ENCODE data around the gene MAN1A1. TPM values are rescaled to one million over a fixed set of nuclear protein-coding genes. Genes with fewer than 3 reads are reported as not detected.

Gene MAN1A1
- total RNA-seq, 2 donors from 2014 or later = 98.6 to 115 TPM

DNA sequence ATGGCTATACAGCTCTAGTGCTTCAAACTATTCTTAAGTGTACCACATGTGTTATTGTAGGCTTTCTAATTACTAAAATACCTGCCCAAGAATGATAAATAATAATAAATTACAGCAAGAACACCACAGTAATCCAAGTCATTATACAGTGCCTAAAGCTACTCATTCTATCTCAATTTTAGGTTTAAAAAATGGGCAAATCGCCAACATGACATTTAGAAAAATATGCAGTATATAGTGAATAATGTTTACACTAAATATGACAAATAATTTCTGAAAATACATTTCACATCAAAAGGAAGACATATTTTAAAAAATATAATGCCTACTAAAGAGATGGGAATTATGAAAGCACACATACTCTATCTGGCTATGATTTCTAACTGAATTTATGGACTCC is 91.8 kb downstream of the MAN1A1 start:
- Histone ChIP-seq H3K27ac (no peak overlapping the region), H3K27me3 (replicated peaks; ENCODE audit: insufficient read depth) (no peaks in the 10 kb centered on the region), H3K4me3 (no peak overlapping the region), H3K36me3 (no peaks in the 10 kb centered on the region), H3K9me3 (no peaks in the 10 kb centered on the region), H3K4me1 (ENCODE audit: control insufficient read depth in 1 of 2, low read depth in 2 of 2) (no peaks in the 10 kb centered on the region)
- no peak for DNase-seq (ENCODE audit: low spot score)
- no peak for TF ChIP-seq CTCF (IDR thresholded peaks at IDR 0.05)
- no peak for ATAC-seq (ENCODE audit: insufficient number of reproducible peaks, low FRiP score, low read depth)

DNA sequence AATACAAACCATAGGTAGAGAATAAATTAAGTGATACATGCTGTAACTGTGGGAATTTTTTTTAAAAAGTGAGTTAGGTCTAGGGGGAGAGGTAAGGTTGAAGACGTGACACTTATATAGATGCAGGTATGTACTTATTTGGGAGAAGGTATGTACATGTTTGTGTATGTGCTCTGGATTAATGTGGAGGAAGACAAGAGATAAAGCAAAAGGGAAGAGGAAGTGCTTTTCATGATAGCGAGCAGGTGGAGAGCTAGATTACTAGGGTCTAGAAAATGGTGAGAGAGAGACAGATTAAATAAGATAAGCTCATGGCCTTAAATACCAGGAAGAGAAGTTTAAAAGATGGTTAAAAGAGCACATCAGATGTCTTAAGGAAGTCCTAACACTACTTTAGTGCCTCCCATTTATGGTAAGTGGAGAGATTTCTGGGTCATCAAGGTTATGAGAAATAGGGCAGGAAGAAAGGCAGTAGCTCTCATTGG is 92.5 kb downstream of the MAN1A1 start:
- ATAC-seq (ENCODE audit: insufficient number of reproducible peaks, low FRiP score, low read depth) = no peak
- no peak for TF ChIP-seq CTCF (IDR thresholded peaks at IDR 0.05)
- H3K4me3 ChIP-seq = no peak overlapping the region
- H3K27me3 ChIP-seq (replicated peaks; ENCODE audit: insufficient read depth) = no peaks in the 10 kb centered on the region
- no peaks in the 10 kb centered on the region for H3K36me3 ChIP-seq
- no peak overlapping the region for H3K27ac ChIP-seq
- no peak for DNase-seq (ENCODE audit: low spot score)
- H3K9me3 ChIP-seq = no peaks in the 10 kb centered on the region
- no peaks in the 10 kb centered on the region for H3K4me1 ChIP-seq (ENCODE audit: control insufficient read depth in 1 of 2, low read depth in 2 of 2)

DNA sequence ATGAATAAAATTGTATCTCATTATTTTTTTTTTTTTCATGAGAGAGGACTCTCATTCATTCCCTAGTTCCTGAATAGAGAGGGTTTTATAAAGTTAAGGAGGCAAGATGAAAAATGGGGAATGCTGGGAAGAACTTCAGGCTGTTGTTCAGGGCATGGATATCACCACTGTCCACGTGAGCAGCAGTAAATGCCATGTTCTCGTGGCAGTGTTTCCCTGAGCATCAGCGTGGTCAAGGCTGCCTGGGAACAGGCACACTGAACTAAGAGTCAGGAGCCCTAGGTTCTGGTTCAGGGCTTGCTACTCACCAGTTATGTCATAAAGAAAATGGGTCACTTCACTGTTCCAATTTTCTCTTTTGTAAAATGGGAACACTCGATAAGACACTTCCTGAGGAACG is 93.2 kb downstream of the MAN1A1 start:
- no peak overlapping the region for H3K27ac ChIP-seq
- no peaks in the 10 kb centered on the region for H3K36me3 ChIP-seq
- no peak for TF ChIP-seq CTCF (IDR thresholded peaks at IDR 0.05)
- H3K9me3 ChIP-seq = no peaks in the 10 kb centered on the region
- no peak overlapping the region for H3K4me3 ChIP-seq
- H3K4me1 ChIP-seq (ENCODE audit: control insufficient read depth in 1 of 2, low read depth in 2 of 2) = no peaks in the 10 kb centered on the region
- DNase-seq (ENCODE audit: low spot score) (no peak), ATAC-seq (ENCODE audit: insufficient number of reproducible peaks, low FRiP score, low read depth) (no peak)
- no peaks in the 10 kb centered on the region for H3K27me3 ChIP-seq (replicated peaks; ENCODE audit: insufficient read depth)

DNA sequence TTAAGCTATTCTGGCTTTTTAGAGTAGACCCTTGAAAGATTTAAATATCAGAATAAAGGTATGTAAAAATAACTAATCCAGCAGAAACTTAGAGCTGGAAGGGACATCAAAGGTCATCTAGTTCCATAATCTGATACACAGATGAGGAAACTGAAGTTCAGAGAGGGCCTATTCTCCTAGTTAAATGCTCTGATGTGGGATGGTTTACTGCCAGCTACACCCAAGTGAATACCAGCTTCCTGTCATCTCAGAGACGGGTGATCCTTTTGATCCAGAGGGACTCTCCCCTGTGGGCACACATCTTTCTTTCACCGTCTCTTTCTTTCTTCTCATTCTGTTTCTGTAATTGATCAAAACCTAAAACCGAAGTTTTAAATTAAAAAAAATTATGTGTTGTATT is 94.1 kb downstream of the MAN1A1 start:
- no peak for TF ChIP-seq CTCF (IDR thresholded peaks at IDR 0.05)
- H3K4me3 ChIP-seq = no peak overlapping the region
- ATAC-seq (ENCODE audit: insufficient number of reproducible peaks, low FRiP score, low read depth) = no peak
- no peaks in the 10 kb centered on the region for H3K36me3 ChIP-seq
- H3K4me1 ChIP-seq (ENCODE audit: control insufficient read depth in 1 of 2, low read depth in 2 of 2) = no peaks in the 10 kb centered on the region
- H3K27me3 ChIP-seq (replicated peaks; ENCODE audit: insufficient read depth) = no peaks in the 10 kb centered on the region
- no peaks in the 10 kb centered on the region for H3K9me3 ChIP-seq
- no peak for DNase-seq (ENCODE audit: low spot score)
- H3K27ac ChIP-seq = no peak overlapping the region

DNA sequence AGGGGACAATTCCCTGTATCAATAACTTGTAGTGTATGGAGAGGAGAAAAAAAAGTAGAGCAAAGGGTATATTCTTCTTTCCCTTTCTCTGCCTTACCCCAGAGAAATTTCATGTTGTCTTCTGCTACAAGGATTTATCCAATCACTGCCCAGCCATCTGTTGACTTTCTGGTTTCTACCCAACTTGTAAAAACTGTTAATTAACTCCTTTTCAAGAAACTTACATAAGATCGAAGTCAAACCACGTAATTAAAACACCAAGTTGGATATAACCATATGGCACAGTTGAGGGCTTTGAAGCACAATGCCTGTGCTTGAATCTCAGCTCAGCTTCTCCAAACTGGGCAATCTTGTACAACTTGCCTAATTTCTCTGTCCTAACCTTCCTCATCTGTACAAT is 99.5 kb downstream of the MAN1A1 start:
- no peak for TF ChIP-seq CTCF (IDR thresholded peaks at IDR 0.05)

More for the DNA sequence above, 99.5 kb downstream of the MAN1A1 start:
- H3K27me3 ChIP-seq (replicated peaks; ENCODE audit: insufficient read depth) = no peaks in the 10 kb centered on the region
- H3K4me1 ChIP-seq (ENCODE audit: control insufficient read depth in 1 of 2, low read depth in 2 of 2) = no peaks in the 10 kb centered on the region
- no peak overlapping the region for H3K27ac ChIP-seq
- ATAC-seq (ENCODE audit: insufficient number of reproducible peaks, low FRiP score, low read depth) (no peak), DNase-seq (ENCODE audit: low spot score) (no peak)
- H3K4me3 ChIP-seq = no peak overlapping the region
- no peaks in the 10 kb centered on the region for H3K9me3 ChIP-seq
- peaks cover 6% of the 10 kb centered on the region for H3K36me3 ChIP-seq
